ENCODE results near the gene ZNF219. TPM values are rescaled to one million over a fixed set of nuclear protein-coding genes. Genes with fewer than 3 reads are reported as not detected.
A peak's percentile ranks its signal among the peaks of the same experiment; 100 is the strongest.

ZNF219 gene
- total and polyA plus RNA-seq, 2 of the 13 experiments (the other 11 are each of a cell fraction or from before 2014, with no cell fraction given): 34.5 to 36.6 TPM

DNA sequence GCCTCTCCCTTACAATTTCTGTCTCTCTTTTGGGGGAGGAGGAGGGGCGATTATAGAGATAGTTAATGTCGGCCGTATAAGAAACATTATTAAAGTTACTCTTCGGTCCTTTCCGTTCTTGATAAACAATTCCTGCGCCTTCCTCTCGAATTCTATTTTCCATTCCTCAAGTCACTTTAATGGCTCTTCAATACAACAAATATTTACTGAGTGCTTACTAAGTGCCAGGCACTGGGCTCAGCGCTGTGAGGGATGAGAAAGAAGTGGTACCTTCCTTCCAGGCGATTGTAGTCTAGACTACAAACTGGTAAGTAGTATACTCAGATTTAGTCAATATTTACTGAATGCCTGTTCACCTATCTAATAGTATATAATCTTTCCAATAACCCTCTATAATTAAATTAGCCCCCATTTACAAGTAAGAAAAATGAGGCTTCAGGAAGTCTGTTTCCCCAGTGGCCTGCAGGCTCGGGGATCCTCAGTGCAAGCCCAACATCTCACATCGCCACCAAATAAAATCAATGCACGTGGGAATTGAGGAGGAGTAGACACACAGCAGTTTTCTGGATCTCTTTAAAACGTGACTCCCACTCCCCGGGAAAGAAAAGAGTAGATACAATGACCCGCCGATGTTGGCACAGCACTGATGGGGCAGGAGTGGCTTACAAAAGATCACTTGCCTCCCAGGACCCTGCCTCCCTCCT lies 589 bp upstream of the ZNF219 start (continued):
- TF ChIP-seq, protein P1, sequence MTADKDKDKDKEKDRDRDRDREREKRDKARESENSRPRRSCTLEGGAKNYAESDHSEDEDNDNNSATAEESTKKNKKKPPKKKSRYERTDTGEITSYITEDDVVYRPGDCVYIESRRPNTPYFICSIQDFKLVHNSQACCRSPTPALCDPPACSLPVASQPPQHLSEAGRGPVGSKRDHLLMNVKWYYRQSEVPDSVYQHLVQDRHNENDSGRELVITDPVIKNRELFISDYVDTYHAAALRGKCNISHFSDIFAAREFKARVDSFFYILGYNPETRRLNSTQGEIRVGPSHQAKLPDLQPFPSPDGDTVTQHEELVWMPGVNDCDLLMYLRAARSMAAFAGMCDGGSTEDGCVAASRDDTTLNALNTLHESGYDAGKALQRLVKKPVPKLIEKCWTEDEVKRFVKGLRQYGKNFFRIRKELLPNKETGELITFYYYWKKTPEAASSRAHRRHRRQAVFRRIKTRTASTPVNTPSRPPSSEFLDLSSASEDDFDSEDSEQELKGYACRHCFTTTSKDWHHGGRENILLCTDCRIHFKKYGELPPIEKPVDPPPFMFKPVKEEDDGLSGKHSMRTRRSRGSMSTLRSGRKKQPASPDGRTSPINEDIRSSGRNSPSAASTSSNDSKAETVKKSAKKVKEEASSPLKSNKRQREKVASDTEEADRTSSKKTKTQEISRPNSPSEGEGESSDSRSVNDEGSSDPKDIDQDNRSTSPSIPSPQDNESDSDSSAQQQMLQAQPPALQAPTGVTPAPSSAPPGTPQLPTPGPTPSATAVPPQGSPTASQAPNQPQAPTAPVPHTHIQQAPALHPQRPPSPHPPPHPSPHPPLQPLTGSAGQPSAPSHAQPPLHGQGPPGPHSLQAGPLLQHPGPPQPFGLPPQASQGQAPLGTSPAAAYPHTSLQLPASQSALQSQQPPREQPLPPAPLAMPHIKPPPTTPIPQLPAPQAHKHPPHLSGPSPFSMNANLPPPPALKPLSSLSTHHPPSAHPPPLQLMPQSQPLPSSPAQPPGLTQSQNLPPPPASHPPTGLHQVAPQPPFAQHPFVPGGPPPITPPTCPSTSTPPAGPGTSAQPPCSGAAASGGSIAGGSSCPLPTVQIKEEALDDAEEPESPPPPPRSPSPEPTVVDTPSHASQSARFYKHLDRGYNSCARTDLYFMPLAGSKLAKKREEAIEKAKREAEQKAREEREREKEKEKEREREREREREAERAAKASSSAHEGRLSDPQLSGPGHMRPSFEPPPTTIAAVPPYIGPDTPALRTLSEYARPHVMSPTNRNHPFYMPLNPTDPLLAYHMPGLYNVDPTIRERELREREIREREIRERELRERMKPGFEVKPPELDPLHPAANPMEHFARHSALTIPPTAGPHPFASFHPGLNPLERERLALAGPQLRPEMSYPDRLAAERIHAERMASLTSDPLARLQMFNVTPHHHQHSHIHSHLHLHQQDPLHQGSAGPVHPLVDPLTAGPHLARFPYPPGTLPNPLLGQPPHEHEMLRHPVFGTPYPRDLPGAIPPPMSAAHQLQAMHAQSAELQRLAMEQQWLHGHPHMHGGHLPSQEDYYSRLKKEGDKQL (CRISPR knock-in tag; IDR thresholded peaks at IDR 0.05; ENCODE audit: low read depth): no peak
- TF ChIP-seq MED8 (CRISPR knock-in tag; IDR thresholded peaks at IDR 0.05; ENCODE audit: insufficient replicate concordance): no peak
- no peak for TF ChIP-seq SMC3 (IDR thresholded peaks at IDR 0.05; ENCODE audit: low read length)
- TF ChIP-seq, protein P2, sequence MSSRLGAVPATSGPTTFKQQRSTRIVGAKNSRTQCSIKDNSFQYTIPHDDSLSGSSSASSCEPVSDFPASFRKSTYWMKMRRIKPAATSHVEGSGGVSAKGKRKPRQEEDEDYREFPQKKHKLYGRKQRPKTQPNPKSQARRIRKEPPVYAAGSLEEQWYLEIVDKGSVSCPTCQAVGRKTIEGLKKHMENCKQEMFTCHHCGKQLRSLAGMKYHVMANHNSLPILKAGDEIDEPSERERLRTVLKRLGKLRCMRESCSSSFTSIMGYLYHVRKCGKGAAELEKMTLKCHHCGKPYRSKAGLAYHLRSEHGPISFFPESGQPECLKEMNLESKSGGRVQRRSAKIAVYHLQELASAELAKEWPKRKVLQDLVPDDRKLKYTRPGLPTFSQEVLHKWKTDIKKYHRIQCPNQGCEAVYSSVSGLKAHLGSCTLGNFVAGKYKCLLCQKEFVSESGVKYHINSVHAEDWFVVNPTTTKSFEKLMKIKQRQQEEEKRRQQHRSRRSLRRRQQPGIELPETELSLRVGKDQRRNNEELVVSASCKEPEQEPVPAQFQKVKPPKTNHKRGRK (CRISPR knock-in tag; IDR thresholded peaks at IDR 0.05): peak; percentile 65; the same call in 1 of the 2 replicates
- TF ChIP-seq ZSCAN20 (CRISPR knock-in tag; IDR thresholded peaks at IDR 0.05; ENCODE audit: borderline replicate concordance): no peak
- no peak for TF ChIP-seq HCFC1 (IDR thresholded peaks at IDR 0.05; ENCODE audit: low read depth, low read length)
- TF ChIP-seq, protein P3, sequence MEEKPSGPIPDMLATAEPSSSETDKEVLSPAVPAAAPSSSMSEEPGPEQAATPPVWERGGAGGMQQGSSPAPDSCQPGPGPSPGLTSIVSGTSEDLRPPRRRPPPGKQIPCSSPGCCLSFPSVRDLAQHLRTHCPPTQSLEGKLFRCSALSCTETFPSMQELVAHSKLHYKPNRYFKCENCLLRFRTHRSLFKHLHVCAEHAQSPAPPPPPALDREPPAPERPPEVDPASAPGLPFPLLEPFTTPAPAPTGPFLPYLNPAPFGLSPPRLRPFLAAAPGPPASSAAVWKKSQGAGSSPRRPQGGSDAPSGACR (CRISPR knock-in tag; IDR thresholded peaks at IDR 0.05): no peak
- TF ChIP-seq FLYWCH1 (CRISPR knock-in tag; IDR thresholded peaks at IDR 0.05): no peak
- TF ChIP-seq, protein P4, sequence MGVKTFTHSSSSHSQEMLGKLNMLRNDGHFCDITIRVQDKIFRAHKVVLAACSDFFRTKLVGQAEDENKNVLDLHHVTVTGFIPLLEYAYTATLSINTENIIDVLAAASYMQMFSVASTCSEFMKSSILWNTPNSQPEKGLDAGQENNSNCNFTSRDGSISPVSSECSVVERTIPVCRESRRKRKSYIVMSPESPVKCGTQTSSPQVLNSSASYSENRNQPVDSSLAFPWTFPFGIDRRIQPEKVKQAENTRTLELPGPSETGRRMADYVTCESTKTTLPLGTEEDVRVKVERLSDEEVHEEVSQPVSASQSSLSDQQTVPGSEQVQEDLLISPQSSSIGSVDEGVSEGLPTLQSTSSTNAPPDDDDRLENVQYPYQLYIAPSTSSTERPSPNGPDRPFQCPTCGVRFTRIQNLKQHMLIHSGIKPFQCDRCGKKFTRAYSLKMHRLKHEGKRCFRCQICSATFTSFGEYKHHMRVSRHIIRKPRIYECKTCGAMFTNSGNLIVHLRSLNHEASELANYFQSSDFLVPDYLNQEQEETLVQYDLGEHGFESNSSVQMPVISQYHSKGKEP (CRISPR knock-in tag; IDR thresholded peaks at IDR 0.05): no peak
- TF ChIP-seq SP5 (CRISPR knock-in tag; IDR thresholded peaks at IDR 0.05; ENCODE audit: borderline replicate concordance, low read depth): no peak
- TF ChIP-seq, protein P5, sequence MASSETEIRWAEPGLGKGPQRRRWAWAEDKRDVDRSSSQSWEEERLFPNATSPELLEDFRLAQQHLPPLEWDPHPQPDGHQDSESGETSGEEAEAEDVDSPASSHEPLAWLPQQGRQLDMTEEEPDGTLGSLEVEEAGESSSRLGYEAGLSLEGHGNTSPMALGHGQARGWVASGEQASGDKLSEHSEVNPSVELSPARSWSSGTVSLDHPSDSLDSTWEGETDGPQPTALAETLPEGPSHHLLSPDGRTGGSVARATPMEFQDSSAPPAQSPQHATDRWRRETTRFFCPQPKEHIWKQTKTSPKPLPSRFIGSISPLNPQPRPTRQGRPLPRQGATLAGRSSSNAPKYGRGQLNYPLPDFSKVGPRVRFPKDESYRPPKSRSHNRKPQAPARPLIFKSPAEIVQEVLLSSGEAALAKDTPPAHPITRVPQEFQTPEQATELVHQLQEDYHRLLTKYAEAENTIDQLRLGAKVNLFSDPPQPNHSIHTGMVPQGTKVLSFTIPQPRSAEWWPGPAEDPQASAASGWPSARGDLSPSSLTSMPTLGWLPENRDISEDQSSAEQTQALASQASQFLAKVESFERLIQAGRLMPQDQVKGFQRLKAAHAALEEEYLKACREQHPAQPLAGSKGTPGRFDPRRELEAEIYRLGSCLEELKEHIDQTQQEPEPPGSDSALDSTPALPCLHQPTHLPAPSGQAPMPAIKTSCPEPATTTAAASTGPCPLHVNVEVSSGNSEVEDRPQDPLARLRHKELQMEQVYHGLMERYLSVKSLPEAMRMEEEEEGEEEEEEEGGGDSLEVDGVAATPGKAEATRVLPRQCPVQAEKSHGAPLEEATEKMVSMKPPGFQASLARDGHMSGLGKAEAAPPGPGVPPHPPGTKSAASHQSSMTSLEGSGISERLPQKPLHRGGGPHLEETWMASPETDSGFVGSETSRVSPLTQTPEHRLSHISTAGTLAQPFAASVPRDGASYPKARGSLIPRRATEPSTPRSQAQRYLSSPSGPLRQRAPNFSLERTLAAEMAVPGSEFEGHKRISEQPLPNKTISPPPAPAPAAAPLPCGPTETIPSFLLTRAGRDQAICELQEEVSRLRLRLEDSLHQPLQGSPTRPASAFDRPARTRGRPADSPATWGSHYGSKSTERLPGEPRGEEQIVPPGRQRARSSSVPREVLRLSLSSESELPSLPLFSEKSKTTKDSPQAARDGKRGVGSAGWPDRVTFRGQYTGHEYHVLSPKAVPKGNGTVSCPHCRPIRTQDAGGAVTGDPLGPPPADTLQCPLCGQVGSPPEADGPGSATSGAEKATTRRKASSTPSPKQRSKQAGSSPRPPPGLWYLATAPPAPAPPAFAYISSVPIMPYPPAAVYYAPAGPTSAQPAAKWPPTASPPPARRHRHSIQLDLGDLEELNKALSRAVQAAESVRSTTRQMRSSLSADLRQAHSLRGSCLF (CRISPR knock-in tag; IDR thresholded peaks at IDR 0.05; ENCODE audit: borderline replicate concordance): no peak
- TF ChIP-seq ZFY (CRISPR knock-in tag; IDR thresholded peaks at IDR 0.05): no peak
- TF ChIP-seq WIZ (CRISPR knock-in tag; IDR thresholded peaks at IDR 0.05): no peak
- TF ChIP-seq HNRNPH1 (optimal IDR thresholded peaks at IDR 0.05; ENCODE audit: low read depth, low read length): no peak

Measured in HepG2 (cell line).